ENCODE data around the gene DHX15.

DHX15 gene

DNA sequence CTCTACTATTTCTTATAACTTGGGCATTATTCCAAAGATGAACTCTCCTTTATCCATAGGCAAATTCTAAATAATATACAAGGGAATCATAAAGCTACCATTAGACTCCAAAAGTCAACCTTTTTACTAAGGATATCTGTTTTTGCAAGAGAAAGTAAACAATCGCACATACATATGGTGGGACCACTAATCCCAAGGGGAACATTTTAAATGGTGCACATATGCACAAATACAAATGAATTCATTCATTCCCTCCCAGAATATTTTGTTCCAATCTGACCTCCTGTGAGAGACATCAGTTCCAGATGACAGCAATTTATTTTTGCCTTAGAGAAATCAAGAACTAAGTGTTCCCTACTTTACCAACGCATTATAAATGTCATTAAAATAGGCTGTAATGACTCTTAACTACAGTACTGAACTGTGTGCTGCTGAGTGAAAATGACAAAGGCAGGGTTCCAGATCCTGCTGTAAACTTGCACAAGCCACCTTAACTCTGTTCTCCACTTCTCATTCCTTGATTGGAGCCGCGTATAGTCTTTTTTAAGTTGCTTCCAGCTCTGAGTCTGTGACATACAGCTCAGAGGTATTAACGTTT, 2.0 kb downstream of the DHX15 start:
- no peak for DNase-seq

DNA sequence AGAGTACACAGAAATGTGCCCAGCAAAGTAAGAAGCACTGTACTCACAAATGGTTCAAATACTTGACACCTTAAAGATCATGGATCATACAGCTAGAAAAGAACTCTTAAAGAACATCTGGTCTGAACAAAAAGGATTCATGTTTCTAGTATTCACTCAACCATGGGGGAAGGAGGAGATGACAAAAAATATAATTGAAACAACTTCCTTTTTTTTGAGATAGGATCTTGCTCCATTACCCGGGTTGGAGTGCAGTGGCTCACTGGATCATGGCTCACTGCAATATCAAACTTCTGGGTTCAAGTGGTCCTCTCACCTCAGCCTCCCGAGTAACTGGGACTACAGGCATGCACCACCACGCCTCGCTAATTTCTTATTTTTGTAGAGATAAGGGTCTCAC, 6.0 kb downstream of the DHX15 start:
- no peak for DNase-seq

- no peak for DNase-seq
These were observed 8.1 kb downstream of the DHX15 start for GRCh38 chr4:24576276-24576675.

DNA sequence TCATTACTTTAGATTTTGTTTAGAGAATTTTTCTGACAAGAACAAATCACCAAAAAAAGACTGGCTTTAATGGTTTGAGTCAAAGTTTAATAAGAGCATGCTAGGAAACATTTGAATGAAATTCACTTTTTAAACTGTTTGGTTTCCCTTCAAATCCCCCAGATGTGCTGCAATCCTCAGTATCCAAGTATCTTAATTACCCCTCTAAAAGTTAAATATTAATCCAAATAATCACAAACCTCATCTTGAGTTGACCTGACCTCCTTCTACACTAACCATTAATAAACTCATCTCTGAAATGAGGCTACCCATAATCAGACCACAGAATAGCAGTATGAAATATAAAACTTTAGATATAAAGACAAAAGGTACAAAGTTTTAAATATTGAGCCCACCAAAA, 10.1 kb downstream of the DHX15 start:
- DNase-seq, result no peak

DNA sequence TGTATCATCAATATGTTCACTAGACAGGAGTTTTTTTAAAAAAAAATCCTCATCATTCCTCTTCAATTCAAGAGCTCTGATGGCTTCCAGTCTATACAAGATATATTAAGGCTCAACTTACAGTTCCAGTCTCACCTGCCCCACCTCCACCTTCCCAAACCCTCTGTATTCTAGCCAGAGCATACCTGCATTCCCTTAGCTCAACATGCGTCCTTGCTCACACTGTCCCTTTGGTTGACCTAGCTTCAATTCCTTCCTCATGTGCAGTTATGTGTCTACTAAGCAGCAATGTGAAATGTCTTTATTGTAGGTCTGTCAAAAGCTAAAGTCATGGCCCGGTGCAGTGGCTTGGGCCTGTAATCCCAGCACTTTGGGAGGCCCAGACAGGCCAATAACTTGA, 10.8 kb downstream of the DHX15 start:
- no peak for DNase-seq

DNA sequence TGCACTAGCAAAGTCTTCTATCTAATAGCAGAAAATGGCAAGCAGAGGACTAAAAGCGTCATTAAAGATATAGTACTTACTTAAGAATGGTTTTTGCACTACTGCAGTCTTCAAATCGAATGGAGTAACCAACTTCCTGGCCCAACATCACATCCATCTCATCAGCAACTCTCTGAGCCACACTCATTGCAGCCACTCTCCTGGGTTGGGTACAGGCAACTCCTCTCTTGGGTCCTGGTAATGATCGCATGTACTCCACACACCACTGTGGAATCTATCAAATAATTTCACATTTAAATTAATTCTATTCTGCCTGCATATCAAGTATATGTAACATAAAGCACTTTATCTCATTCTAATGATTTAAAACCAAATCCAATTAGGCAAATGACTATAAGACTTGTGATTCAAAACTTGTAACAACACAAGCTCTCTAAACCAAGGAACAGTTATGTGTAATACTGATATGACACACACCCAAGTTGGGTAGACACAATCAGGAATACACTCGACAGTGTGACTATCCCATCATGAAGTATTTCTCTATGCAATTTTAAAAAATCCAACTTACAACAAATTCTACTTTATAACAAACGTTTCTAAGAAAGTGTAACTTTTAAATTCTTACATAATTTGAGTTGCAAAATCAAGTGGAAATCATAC, 13.6 kb downstream of the DHX15 start:
- no peak for DNase-seq

DNA sequence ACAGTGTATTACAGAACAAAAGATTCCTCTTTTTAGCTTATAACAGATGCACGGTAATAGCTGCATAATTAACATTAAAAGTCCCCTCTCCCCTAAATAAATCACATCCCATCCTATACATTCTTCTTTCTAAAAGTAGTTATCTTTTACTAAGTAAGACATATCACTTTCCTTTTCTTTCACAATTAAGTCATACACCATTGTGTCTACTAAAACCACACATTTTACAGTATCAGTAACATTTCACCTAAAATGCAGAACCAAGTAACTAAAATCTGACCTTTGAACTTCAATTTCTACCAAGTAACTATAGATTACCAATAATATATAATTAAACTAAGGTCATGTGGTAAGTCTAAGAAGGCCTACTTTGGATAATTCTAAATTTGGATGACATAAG, 14.2 kb downstream of the DHX15 start:
- no peak for DNase-seq

- DNase-seq, result no peak
These were observed 14.7 kb downstream of the DHX15 start for GRCh38 chr4:24569662-24570061.

DNA sequence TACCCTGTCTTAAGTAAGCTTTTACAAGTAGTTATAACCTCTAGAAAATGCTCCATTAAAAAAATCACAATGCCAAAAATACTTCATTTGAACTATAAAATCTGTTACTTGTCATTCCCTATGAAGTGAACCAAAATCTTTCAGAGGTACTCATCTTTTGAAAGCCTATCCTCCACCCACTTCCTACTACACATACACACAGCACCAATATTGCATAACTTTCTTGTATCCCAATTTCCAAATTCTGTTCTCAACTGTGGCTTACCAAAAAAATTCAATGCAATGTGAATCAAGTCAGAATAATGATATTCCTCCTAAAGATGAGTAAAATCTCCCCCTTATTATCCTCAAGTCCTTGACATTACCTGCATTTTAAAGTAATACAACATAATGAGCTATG, 15.9 kb downstream of the DHX15 start:
- no peak for DNase-seq

GRCh38 chr4:24565054-24565453, 19.3 kb downstream of the DHX15 start:
- no peak for DNase-seq

DNA sequence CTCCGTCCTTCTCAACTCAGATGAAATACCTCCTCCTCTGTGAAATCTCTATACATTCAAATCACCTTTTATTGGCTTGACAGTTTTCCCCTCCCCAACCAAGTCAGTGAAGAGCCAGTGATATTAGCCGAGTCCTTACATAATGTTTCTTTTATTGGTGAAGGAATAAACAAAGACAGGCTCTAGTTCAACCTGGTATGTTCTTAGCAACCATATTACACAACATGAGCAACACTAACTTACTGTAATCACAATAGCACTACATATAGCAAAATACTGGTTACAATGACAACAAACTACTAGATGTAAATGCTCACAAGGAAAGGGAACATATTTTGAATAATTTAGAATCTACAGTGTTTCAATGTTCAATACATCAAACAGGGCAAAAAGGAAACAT, 19.9 kb downstream of the DHX15 start:
- DNase-seq, result no peak

GRCh38 chr4:24561438-24562139, 22.8 kb downstream of the DHX15 start:
- DNase-seq, result no peak

GRCh38 chr4:24560868-24561368, 23.4 kb downstream of the DHX15 start:
- no peak for DNase-seq

DNA sequence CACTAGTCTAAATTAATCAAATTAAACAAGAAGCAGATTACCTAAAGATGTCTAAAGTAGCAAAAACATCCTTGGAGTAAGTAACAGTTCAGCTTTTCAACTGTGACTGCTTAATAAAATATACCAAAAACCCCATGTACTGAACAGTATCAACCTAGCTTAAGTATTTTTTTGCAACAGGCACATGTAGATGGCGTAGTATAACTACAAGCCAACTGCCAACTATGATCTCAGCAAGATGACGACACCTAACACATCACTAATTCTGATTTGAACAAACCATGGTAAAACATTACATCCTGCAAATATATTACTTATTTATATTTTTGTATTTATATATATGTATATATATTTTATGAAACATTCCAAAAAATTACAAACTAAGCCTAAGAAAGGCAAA, 24.5 kb downstream of the DHX15 start:
- DNase-seq, result no peak

- DNase-seq, result no peak
These were observed 25.1 kb downstream of the DHX15 start for GRCh38 chr4:24559032-24559821.

- peak in 1 of 2 experiments; percentile 9 for DNase-seq
These were observed 27.0 kb downstream of the DHX15 start for GRCh38 chr4:24557026-24558025.

- no peak for DNase-seq
These were observed 32.7 kb downstream of the DHX15 start for GRCh38 chr4:24551492-24552289.

DNA sequence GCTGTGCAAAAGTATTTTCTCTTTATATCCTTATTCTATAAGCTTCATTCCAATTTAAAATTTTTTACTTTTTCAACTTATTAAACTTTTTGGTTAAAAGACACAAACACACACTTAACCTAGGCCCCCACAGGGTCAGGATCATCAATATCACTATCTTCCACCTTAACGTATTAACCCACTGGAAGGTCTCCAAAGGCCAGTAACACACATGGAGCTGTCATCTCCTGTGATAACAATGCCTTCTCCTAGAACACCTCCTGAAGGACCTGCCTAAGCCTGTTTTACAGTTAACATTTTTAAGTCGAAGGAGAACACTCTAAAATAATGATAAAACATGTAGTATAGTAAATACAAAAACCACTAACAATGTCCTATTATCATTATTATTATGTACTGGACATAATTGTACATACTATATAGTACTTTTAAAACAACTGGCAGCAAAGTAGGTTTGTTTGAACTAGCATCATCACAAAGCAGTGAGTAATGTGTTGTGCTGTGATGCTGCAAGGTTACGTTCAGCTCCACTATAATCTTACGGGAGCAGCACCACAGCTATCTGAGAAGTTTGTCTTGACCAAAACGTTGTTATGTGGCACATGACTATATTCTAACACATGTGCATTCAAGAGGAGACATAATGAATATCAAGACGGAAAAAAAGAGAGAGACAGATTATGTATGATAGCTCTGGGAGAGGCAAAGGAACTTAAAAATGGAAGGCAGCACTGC, 33.7 kb downstream of the DHX15 start:
- no peak for DNase-seq

DNA sequence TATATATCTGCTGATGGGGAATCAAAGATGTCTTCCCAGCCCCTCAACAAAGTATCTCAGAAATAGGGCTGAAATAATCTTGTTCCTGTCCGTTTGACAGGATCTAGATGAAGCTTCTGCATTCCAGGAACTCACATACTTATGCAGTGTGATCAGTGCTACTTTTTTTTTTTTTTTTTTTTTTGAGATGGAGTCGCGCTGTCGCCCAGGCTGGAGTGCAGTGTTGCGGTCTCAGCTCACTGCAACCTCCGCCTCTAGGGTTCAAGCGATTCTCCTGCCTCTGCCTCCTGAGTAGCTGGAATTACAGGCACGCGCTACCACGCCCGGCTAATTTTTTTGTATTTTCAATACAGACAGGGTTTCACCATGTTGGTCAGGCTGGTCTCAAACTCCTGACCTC, 36.4 kb downstream of the DHX15 start:
- DNase-seq, result no peak

DNA sequence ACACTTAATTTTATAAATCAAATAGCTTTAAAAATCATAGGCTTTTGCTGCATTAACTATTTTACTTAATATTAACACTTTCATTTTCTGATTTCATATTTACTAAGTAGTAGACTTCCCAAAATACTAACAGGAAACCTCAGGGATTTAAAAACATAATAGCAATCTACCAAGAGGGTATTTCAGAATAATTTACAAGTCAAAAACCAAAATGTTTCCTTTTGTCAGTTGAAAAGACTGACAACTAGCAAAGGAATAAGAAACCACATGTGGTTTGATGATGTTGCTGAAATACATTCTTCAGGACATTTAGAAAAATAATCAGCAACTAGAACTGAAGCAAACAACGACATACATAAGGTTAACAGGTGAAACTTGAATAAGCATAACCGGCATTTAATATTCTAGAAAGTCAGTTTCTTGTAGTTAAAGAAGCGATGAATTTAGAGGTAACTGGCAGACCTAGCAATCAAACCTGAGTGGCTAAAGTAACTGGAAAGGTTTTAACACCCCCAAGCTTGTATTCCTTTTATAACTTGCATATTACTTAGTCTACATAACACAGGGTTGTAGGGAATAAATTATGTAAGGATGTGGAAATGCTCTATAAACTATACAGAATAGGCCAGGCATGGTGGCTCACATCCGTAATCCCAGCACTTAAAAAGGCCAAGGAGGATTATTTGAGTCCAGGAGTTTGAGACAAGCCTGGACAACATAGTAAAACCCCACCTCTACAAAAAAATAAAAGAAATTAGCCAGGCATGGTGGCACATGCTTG, 40.0 kb downstream of the DHX15 start:
- DNase-seq, result no peak

All from NCI-H526 (cell line).